Left ventricle myocardium superior (tissue), 1 donor: Measurements from ENCODE around the gene ELMOD2. TPM values are rescaled to one million over a fixed set of nuclear protein-coding genes. Genes with fewer than 3 reads are reported as not detected.
A peak's percentile ranks its signal among the peaks of the same experiment; 100 is the strongest.
"Not testable (repeated sequence)": the region's sequence is repeated elsewhere in the genome, so short reads cannot be mapped to it uniquely, and the experiment has no call there.

ENCODE experiments used
- ATAC-seq: fragments of 200-7000 bp; cut with Tn5 transposase; one replicate; pipeline ENCODE4 v1.9.1; 2020; ENCODE audit warnings: mild to moderate bottlenecking, moderate library complexity
- DNase-seq: peaks from one replicate; pipeline ENCODE4 v3.0.0-alpha.2; 2020
- intact Hi-C: fragments of 100-400 bp; cut with micrococcal nuclease; formaldehyde crosslinking; loops from one replicate; pipeline ENCODE4 v1.11.0; 2022
- long read RNA-seq: library from polyadenylated mRNA; unstranded; transcript quantifications from one replicate; pipeline ENCODE4 v2.0.0, GENCODE V29; 2021
- total RNA-seq: library from RNA; stranded (reverse); fragmentation: NEBNext Ultra II Directional; extraction: Animal tissue kit (Norgen Biotek cat#: 25700); gene quantifications from one replicate; pipeline ENCODE4 v1.2.1, GENCODE V29; 2021
- donor health status: DM: no; HTN: yes; CAD: no; lungs with severe emphysema.

The ELMOD2 gene
- total RNA-seq, result 15.6 TPM
- long read RNA-seq, full-length matches to known transcripts, result 9 of 15 reads
- long read RNA-seq, partial matches to known transcripts, result 2 of 15 reads
- long read RNA-seq, other reads (novel, unspliced or antisense), result 4 of 15 reads

GRCh38 chr4:140523857-140524742 lies at the start of gene ELMOD2:
Gene ELMOD2, plus strand, starts transcription at chr4:140524168. Its CDS starts 1,261 bp downstream, at chr4:140525429.
- ATAC-seq, result peak; percentile 100
- DNase-seq, result peak; percentile 100
- intact Hi-C loops, result no loop called here

- DNase-seq (no peak), ATAC-seq (no peak)
- intact Hi-C loops, result no loop called here
Measured at GRCh38 chr4:140483445-140483844, 40.5 kb upstream of the ELMOD2 start.

GRCh38 chr4:140485939-140486338 lies 38.0 kb upstream of the ELMOD2 start:
- intact Hi-C loops, result no loop called here
- no peak for ATAC-seq
- no peak for DNase-seq

- ATAC-seq, result no peak
- intact Hi-C loops, result no loop called here
- no peak for DNase-seq
Measured at GRCh38 chr4:140497405-140497746, 26.6 kb upstream of the ELMOD2 start.

- peak; percentile 25 for DNase-seq
- peak; percentile 44 for ATAC-seq
- intact Hi-C loops, result no loop called here
Measured at GRCh38 chr4:140497747-140498636, 26.0 kb upstream of the ELMOD2 start, which contains the start of gene MGAT4D. Gene MGAT4D, minus strand, starts transcription at chr4:140498293. Its CDS starts 71 bp downstream, at chr4:140498222.

GRCh38 chr4:140499391-140499790 lies 24.6 kb upstream of the ELMOD2 start:
- ATAC-seq, result no peak

GRCh38 chr4:140504261-140504660 lies 19.7 kb upstream of the ELMOD2 start:
- no peak for DNase-seq
- no peak for ATAC-seq
- intact Hi-C loops, result no loop called here

More at GRCh38 chr4:140499391-140499790, 24.6 kb upstream of the ELMOD2 start:
- DNase-seq, result no peak
- intact Hi-C loops, result no loop called here

GRCh38 chr4:140513765-140514164 lies 10.2 kb upstream of the ELMOD2 start:
- DNase-seq, intact Hi-C loops, ATAC-seq: not testable (repeated sequence)

- intact Hi-C loops, result no loop called here
- no peak for DNase-seq
- ATAC-seq, result no peak
Measured at GRCh38 chr4:140515423-140515822, 8.5 kb upstream of the ELMOD2 start.

GRCh38 chr4:140523370-140523856 lies 555 bp upstream of the ELMOD2 start:
- DNase-seq, result no peak
- ATAC-seq, result no peak
- intact Hi-C loops, result no loop called here

- DNase-seq (no peak), ATAC-seq (peak; percentile 89)
- intact Hi-C loops, result no loop called here
Measured at GRCh38 chr4:140529434-140529833, 5.5 kb downstream of the ELMOD2 start.

- ATAC-seq (no peak), DNase-seq (no peak)
- intact Hi-C loops, result no loop called here
Measured at GRCh38 chr4:140533951-140534480, 10.0 kb downstream of the ELMOD2 start.

- intact Hi-C loops, result no loop called here
- DNase-seq (no peak), ATAC-seq (no peak)
Measured at GRCh38 chr4:140556372-140557085, 32.6 kb downstream of the ELMOD2 start.

- no peak for DNase-seq
- ATAC-seq, result no peak
- intact Hi-C loops, result no loop called here
Measured at GRCh38 chr4:140557831-140558435, 34.0 kb downstream of the ELMOD2 start.

- no peak for DNase-seq
- ATAC-seq, result no peak
- intact Hi-C loops, result no loop called here
Measured at GRCh38 chr4:140559696-140560095, 35.7 kb downstream of the ELMOD2 start.

- intact Hi-C loops, result no loop called here
- peak; percentile 90 for ATAC-seq
- peak; percentile 58 for DNase-seq
Measured at GRCh38 chr4:140568507-140569306, 44.7 kb downstream of the ELMOD2 start, which contains the start of gene UCP1. Gene UCP1, minus strand, starts transcription at chr4:140568961. Its CDS starts 232 bp downstream, at chr4:140568729.

GRCh38 chr4:140569307-140569638 lies 45.3 kb downstream of the ELMOD2 start:
- DNase-seq, result no peak
- ATAC-seq, result no peak
- intact Hi-C loops, result no loop called here

- DNase-seq, result no peak
- intact Hi-C loops, result no loop called here
- no peak for ATAC-seq
Measured at GRCh38 chr4:140571620-140572019, 47.7 kb downstream of the ELMOD2 start.
